ENCODE data around the gene EXOC4.

EXOC4 gene

GRCh38 chr7:134086998-134087735 lies 834.3 kb downstream of the EXOC4 start:
- no peak for TF ChIP-seq CTCF (conservative IDR thresholded peaks at IDR 0.05; ENCODE audit: low read depth)
- POLR2A ChIA-PET (ENCODE audit: low non-redundant PET) = no interaction called here
- H3K27ac ChIP-seq = no peak overlapping the region
- CTCF ChIA-PET = no interaction called here
- DNase-seq (ENCODE audit: low spot score) = no peak

GRCh38 chr7:134088199-134088598 lies 835.3 kb downstream of the EXOC4 start:
- no peak for TF ChIP-seq CTCF (conservative IDR thresholded peaks at IDR 0.05; ENCODE audit: low read depth)
- no peak overlapping the region for H3K27ac ChIP-seq
- DNase-seq (ENCODE audit: low spot score) = no peak
- ChIA-PET CTCF (no interaction called here), POLR2A (ENCODE audit: low non-redundant PET) (no interaction called here)

- POLR2A ChIA-PET (ENCODE audit: low non-redundant PET) = no interaction called here
- no peak for DNase-seq (ENCODE audit: low spot score)
- no peak overlapping the region for H3K27ac ChIP-seq
- no peak for TF ChIP-seq CTCF (conservative IDR thresholded peaks at IDR 0.05; ENCODE audit: low read depth)
- CTCF ChIA-PET = no interaction called here
These were observed 836.6 kb downstream of the EXOC4 start for GRCh38 chr7:134089446-134089845.

GRCh38 chr7:134098072-134098471 lies 845.2 kb downstream of the EXOC4 start:
- no peak for DNase-seq (ENCODE audit: low spot score)
- POLR2A ChIA-PET (ENCODE audit: low non-redundant PET) = no interaction called here
- TF ChIP-seq CTCF (conservative IDR thresholded peaks at IDR 0.05; ENCODE audit: low read depth) = no peak
- CTCF ChIA-PET = no interaction called here
- no peak overlapping the region for H3K27ac ChIP-seq

- ChIA-PET CTCF (no interaction called here), POLR2A (ENCODE audit: low non-redundant PET) (no interaction called here)
- TF ChIP-seq CTCF (conservative IDR thresholded peaks at IDR 0.05; ENCODE audit: low read depth) = no peak
- H3K27ac ChIP-seq = no peak overlapping the region
- DNase-seq (ENCODE audit: low spot score) = no peak
These were observed 848.8 kb downstream of the EXOC4 start for GRCh38 chr7:134101716-134102115.

- ChIA-PET POLR2A (ENCODE audit: low non-redundant PET) (no interaction called here), CTCF (interaction anchor here (0.7 kb wide), 1 partner anchor 763 kb away, joined by 3 read pairs; no protein-coding TSS in a partner anchor)
- no peak for TF ChIP-seq CTCF (conservative IDR thresholded peaks at IDR 0.05; ENCODE audit: low read depth)
- DNase-seq (ENCODE audit: low spot score) = no peak
- no peak overlapping the region for H3K27ac ChIP-seq
These were observed 851.3 kb downstream of the EXOC4 start for GRCh38 chr7:134104166-134104565.

All from RWPE1 (cell line).